GM04503 (cell line): ENCODE measurements around the gene TOR3A.
A peak's percentile ranks its signal among the peaks of the same experiment; 100 is the strongest.
"Not testable (repeated sequence)": the region's sequence is repeated elsewhere in the genome, so short reads cannot be mapped to it uniquely, and the experiment has no call there.

ENCODE experiments used
- DNase-seq: peaks from one replicate; pipeline ENCODE4 v3.0.0-alpha.2; 2012; ENCODE audit warnings: low read depth

TOR3A gene

GRCh38 chr1:179107706-179108629 lies 26.1 kb downstream of the TOR3A start:
- no peak for DNase-seq

DNA sequence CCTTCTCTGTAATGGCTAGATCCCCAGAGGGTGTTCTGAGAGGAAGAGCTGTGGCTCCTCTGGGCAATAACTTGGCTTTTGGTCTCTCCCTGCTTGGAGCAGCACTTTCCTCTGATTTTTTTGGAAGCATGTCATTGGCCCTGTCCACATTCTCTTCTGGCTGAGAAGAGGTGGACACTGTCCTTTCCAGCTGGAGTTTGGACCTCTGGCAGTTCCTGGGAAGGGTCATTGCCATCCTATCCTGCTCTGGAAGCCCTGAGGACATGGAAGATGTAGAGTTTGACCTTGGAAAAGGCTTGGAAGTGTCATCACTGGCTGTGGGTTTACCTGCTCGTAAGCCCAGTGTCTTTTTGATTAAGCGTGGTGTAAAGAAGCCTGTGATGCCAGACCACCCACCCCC lies 26.8 kb downstream of the TOR3A start:
- DNase-seq, result no peak

- no peak for DNase-seq
Observed at GRCh38 chr1:179115181-179115580, 33.3 kb downstream of the TOR3A start.

DNA sequence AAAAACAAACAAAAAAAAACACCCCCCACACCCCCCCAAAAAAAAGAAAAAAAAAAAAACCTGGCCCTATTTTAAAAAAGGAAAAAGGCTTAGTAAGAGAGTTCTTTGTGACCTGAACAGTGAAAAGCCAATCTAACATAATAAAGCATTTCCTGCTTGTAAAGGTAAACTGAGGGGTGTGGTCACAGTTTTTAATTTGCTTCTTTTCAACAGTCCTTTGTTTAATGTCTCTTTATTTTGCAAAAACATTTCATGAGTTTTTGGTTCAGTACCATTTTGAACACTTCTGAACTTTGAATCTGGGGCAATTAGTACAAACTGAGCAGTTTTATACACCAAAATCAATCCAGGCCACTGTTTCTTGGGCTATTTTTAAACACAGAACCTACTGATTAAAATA lies 37.6 kb downstream of the TOR3A start:
- no peak for DNase-seq

GRCh38 chr1:179120736-179121135 lies 38.9 kb downstream of the TOR3A start:
- no peak for DNase-seq

DNA sequence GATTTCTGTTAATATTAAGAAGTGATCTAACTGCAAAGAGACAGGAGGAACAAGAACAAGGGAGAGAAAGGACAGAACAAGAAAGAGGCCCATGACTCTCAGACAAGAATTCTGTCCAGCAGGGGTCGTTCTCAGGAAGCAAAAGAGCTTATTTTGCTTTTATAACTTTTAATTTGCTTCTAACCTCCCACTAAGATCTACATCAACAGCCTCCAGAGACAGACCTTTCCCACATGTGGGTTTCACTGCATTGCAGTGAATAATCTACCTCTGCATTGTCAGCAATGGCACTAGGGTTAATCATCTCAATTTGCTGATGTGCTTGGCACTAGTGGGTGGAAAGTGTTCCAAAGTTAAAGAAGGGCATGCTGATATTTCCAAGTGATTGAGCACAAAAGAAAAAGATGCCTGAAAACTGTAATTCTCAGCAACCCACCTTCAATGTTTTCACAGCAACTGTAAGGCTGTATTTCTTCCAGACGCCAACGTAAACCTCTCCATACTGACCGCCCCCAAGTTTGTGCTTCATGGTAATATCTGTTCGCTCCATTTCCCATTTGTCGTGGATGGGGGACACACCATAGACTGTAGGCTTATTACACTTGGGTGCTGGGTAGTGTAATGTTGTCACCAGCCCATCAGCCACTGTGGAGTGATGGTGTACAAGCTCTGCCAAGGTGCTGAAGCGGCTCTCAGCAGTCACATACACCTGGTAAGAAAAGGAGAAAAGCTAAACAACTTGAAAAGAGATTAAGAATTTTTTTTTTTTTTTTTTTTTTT lies 39.5 kb downstream of the TOR3A start:
- DNase-seq, result no peak

GRCh38 chr1:179124873-179125272 lies 43.0 kb downstream of the TOR3A start:
- DNase-seq, result no peak

- DNase-seq, result no peak
Observed at GRCh38 chr1:179126338-179127060, 44.6 kb downstream of the TOR3A start.

DNA sequence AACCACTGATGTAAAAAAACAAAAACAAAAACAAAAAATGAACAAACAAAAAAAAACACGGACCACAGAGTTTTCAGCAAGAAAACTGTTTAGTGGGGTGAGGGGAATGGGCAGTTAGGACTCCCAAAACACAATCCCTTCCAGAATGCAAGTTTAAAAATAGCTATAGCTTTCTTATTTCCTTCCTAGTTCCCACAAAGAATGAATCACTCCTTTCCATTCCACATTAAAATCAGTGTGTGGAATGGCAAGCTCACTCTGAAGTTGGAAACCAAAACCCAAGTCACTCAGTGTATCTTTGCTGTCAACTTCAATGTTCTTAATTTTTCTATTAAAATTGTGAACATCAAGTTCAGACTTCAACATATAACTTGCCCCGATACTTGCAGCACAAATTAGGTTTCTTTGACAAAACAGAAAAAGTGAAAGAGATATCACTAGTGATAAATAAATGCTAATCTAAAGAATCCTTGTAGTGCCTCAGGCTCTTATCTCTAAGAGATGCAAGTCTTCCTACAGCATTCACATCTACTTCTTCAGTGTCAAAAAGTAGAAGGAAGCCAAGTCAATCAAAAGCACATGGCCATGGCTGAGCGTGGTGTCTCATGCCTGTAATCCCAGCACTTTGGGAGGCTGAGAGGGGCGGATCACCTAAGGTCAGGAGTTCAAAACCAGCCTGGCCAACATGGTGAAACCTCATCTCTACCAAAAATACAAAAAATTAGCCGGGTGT lies 45.5 kb downstream of the TOR3A start:
- no peak for DNase-seq

GRCh38 chr1:179128520-179128919 lies 46.6 kb downstream of the TOR3A start:
- no peak for DNase-seq

DNA sequence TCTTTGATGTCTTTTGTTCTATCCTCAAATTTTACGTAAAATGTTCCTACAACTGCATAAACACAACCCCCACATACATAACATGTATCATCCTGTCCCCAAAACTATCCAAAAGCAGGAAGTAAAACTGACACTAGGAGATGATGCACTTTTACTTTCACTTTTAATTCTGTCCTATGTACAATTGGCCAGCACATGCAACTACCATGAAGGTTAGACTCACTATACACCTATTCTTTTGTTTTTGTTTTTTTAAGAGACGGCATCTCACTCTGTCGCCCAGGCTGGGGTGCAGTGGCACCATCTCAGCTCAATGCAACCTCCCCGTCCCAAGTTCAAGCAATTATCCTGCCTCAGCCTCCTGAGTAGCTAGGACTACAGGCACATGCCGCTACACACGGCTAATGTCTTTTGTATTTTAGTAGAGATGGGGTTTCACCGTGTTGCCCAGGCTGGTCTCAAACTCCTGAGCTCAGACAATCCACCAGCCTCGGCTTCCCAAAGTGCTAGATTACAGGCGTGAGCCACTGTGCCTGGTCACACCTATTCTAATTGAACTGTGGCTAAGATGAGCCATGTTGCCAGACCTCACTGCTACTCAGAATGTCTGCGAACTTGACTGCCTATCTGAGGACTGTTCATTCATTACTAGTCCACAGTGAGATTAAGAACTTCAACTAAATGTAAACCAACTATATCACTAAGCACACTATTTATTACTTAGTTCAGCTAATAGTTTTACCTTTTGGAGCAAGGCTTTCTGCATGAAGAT lies 48.0 kb downstream of the TOR3A start:
- DNase-seq, result no peak

- not testable (repeated sequence) for DNase-seq
Observed at GRCh38 chr1:179135168-179135567, 53.3 kb downstream of the TOR3A start.

DNA sequence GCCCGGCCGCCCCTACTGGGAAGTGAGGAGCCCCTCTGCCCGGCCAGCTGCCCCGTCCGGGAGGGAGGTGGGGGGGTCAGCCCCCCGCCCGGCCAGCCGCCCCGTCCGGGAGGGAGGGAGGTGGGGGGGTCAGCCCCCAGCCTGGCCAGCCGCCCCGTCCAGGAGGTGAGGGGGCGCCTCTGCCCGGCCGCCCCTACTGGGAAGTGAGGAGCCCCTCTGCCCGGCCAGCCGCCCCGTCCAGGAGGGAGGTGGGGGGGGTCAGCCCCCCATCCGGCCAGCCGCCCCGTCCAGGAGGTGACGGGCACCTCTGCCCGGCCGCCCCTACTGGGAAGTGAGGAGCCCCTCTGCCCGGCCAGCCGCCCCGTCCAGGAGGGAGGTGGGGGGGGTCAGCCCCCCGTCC lies 53.8 kb downstream of the TOR3A start:
- DNase-seq, result not testable (repeated sequence)

GRCh38 chr1:179137617-179138255 lies 55.9 kb downstream of the TOR3A start:
- no peak for DNase-seq

GRCh38 chr1:179138755-179139154 lies 56.9 kb downstream of the TOR3A start:
- DNase-seq, result not testable (repeated sequence)

GRCh38 chr1:179141592-179142251 lies 59.9 kb downstream of the TOR3A start:
- peak; percentile 55 for DNase-seq

DNA sequence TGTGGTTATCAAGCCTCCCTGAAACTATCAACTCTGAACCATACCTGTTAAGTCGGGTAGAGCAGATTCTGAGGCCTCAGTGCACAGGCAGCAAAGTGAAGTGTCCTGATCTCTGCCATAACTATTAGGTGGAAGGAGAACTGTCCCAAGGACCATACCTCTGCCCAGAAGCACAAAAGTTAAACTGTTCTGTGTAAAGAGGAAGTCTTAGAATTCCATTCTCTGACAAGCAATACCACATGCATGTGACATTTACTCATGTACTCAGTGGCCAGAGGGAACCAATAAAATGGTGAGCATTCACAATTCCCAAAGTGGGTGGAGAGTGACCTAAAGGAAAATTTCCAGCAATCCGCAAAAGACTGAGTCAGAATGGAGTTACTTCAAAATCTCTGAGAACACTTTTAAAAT lies 61.0 kb downstream of the TOR3A start:
- DNase-seq, result peak; percentile 95

- DNase-seq, result peak; percentile 89
Observed at GRCh38 chr1:179143322-179143721, 61.5 kb downstream of the TOR3A start.

DNA sequence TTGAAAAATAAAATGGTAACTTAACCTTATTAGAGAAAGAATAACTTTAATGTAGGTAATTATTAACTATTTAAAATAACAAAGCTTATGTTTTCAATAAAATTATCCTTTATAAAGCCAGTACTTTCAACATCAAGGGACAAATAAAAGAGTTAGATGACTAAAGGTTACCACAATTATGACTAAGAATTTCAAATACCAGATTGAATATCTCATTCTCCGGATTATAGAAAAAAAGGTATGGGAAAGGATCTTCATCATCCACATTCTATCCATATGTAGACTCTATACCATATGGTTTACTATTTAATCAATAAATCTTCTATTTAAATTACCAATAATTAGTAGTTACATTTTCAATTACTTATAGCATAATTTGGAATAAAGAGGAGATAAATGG lies 62.8 kb downstream of the TOR3A start:
- no peak for DNase-seq

DNA sequence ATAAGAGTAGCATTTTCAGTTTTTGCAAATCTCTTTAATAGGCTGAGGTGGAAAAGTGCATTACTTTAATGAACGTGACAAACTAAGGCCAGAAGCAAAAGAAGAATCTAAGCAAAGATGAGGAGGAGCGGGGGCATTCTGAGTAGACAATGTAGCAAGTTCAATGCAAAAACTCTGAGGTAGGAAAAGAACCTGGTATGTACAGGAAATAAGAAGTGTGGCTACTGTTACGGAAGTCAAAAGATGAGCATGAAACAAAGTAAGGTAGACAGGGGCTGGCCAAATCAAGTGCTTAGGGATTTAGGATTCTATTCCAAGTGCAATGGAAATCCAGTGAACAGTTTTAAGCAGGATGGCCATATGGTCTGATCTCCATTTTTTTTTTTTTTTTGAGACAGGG lies 63.7 kb downstream of the TOR3A start:
- no peak for DNase-seq
